PC-9 (cell line): ENCODE data around the gene CALM3. TPM values are rescaled to one million over a fixed set of nuclear protein-coding genes. Genes with fewer than 3 reads are reported as not detected.
A peak's percentile ranks its signal among the peaks of the same experiment; 100 is the strongest.

Source experiments
- BruUV-seq: library from RNA; stranded (reverse); fragments of 400-500 nt; replicated peaks from 2 replicates; lab custom pipeline; 2021; lab: Mats Ljungman, UMichigan
- CTCF ChIA-PET: fragments of 300-600 bp; sonication (Branson Sonifier 250); formaldehyde crosslinking; loops from one replicate; lab custom pipeline; 2022; ENCODE audit warnings: antibody characterized with exemption; lab: Charles Lee
- POLR2A ChIA-PET: fragments of 300-600 bp; sonication (Branson Sonifier 250); formaldehyde crosslinking; loops from one replicate; lab custom pipeline; 2022; ENCODE audit warnings: antibody characterized with exemption; ENCODE audit not compliant: unreplicated experiment; lab: Charles Lee
- DNase-seq, 2 experiments: peaks; one replicate each; pipeline versions ENCODE4 v3.0.0 to v3.0.0-alpha.2; 2015 to 2022; ENCODE audit warnings: mixed read lengths in 1 of 2
- H2AFZ ChIP-seq: fragments of 200-600 bp; sonication (generic); 2 replicates; pipeline ENCODE4 v1.8.1; 2017; ENCODE audit warnings: antibody characterized with exemption
- H3F3A ChIP-seq: fragments of 200-600 bp; sonication (generic); 2 replicates; pipeline ENCODE4 v1.8.1; 2017; ENCODE audit warnings: antibody characterized with exemption, mild to moderate bottlenecking, low read depth; ENCODE audit not compliant: insufficient read depth
- H3K27ac ChIP-seq: fragments of 200-600 bp; sonication (generic); 2 replicates; pipeline ENCODE4 v1.6.1; 2016; ENCODE audit warnings: mixed run types
- H3K27me3 ChIP-seq: fragments of 200-600 bp; sonication (generic); 2 replicates; pipeline ENCODE4 v1.6.1; 2016; ENCODE audit warnings: low read depth, mixed run types; ENCODE audit not compliant: insufficient read depth
- H3K36me3 ChIP-seq: fragments of 200-600 bp; sonication (generic); 2 replicates; pipeline ENCODE4 v1.6.1; 2016; ENCODE audit warnings: low read depth, mixed run types
- H3K4me1 ChIP-seq: fragments of 200-600 bp; sonication (generic); replicated peaks from 2 replicates; pipeline ENCODE4 v1.6.1; 2016; ENCODE audit warnings: mixed run types; ENCODE audit not compliant: insufficient read depth
- H3K4me2 ChIP-seq: fragments of 200-600 bp; sonication (generic); 2 replicates; pipeline ENCODE4 v1.6.1; 2017; ENCODE audit warnings: mixed run types
- H3K4me3 ChIP-seq: fragments of 200-600 bp; sonication (generic); 2 replicates; pipeline ENCODE4 v1.6.1; 2016; ENCODE audit warnings: mixed run types
- H3K79me2 ChIP-seq: fragments of 200-600 bp; sonication (generic); 2 replicates; pipeline ENCODE4 v1.6.1; 2017; ENCODE audit warnings: low read depth, mixed run types
- H3K9me2 ChIP-seq: fragments of 200-600 bp; sonication (generic); 2 replicates; pipeline ENCODE4 v1.8.1; 2017; ENCODE audit warnings: mild to moderate bottlenecking; ENCODE audit not compliant: insufficient read depth
- H3K9me3 ChIP-seq: fragments of 200-600 bp; sonication (generic); 2 replicates; pipeline ENCODE4 v1.8.1; 2016; ENCODE audit warnings: low read depth; ENCODE audit not compliant: insufficient read depth
- H4K20me1 ChIP-seq: fragments of 200-600 bp; sonication (generic); 2 replicates; pipeline ENCODE4 v1.8.1; 2017; ENCODE audit not compliant: insufficient read depth
- EZH2 ChIP-seq: fragments of 200-600 bp; sonication (generic); IDR thresholded peaks from 2 replicates; pipeline ENCODE4 v1.8.0; 2017; ENCODE audit warnings: antibody characterized with exemption, low read depth
- intact Hi-C: fragments of 100-400 bp; cut with micrococcal nuclease; formaldehyde crosslinking; loops from one replicate; pipeline ENCODE4 v1.10.0; 2022; ENCODE audit not compliant: unreplicated experiment
- total RNA-seq: library from RNA; stranded (reverse); gene quantifications from 2 replicates; pipeline ENCODE4 v1.2.3, GENCODE V29; 2021
- TF ChIP-seq, protein P1 (sequence below): fragments of 200-600 bp; sonication (generic); conservative IDR thresholded peaks from 2 replicates; pipeline ENCODE4 v1.6.1; 2017; ENCODE audit warnings: mixed run types, antibody characterized with exemption, mild to moderate bottlenecking, moderate library complexity

CALM3 gene
- total RNA-seq, 1 experiment from 2014 or later: 239 TPM

DNA sequence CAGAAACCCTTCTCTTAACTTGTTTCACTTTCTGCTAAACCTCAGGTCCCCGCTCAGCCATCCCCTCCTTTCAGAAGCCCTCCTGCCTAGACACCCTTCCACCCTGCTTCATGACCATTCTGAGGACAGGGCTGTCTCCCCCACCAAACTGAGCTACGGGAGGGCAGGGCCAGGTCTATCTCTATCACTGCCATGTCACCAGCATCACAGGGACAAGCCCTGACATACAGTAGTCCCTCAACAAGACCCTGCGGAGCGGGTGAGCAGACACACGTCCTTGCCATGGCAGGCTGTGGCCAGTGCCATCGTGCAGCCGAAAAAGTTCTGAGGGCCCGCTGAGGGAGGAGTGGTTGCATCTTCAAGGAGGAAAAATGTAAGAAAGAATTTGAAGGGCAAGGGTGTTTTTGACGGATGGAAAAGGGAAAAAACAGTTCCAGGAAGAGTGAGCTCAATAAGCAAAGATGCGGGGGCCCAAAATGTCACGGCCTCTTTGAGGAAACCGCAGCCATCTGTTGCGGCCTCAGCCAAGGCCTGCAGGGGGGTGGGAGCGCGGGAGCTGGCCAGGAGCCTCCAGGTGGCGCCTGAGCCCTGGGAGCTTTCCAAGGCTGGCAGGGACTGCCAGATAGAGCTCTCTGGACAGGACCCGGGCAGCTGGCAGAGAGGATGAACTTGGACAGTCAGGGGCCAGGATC lies 15.6 kb downstream of the CALM3 start:
- Histone ChIP-seq H3K9me3 (no peaks in the 10 kb centered on the region), H3K4me3 (no peak overlapping the region), H3K27me3 (no peaks in the 10 kb centered on the region), H4K20me1 (no peaks in the 10 kb centered on the region), H3K79me2 (no peaks in the 10 kb centered on the region), H3K4me1 (no peaks in the 10 kb centered on the region), H2AFZ (no peak overlapping the region), H3F3A (peaks cover 9% of the 10 kb centered on the region; the same call in 1 of the 2 replicates), H3K4me2 (no peak overlapping the region), H3K36me3 (no peaks in the 10 kb centered on the region), H3K9me2 (no peaks in the 10 kb centered on the region), H3K27ac (no peak overlapping the region)
- BruUV-seq: no TSS peak
- no peak for TF ChIP-seq EZH2
- TF ChIP-seq, protein P1, sequence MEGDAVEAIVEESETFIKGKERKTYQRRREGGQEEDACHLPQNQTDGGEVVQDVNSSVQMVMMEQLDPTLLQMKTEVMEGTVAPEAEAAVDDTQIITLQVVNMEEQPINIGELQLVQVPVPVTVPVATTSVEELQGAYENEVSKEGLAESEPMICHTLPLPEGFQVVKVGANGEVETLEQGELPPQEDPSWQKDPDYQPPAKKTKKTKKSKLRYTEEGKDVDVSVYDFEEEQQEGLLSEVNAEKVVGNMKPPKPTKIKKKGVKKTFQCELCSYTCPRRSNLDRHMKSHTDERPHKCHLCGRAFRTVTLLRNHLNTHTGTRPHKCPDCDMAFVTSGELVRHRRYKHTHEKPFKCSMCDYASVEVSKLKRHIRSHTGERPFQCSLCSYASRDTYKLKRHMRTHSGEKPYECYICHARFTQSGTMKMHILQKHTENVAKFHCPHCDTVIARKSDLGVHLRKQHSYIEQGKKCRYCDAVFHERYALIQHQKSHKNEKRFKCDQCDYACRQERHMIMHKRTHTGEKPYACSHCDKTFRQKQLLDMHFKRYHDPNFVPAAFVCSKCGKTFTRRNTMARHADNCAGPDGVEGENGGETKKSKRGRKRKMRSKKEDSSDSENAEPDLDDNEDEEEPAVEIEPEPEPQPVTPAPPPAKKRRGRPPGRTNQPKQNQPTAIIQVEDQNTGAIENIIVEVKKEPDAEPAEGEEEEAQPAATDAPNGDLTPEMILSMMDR: peak; percentile 69
- peak; percentile 45 to 66 for DNase-seq
- ChIA-PET POLR2A (no interaction called here), CTCF (interaction anchor here (0.6 to 1.5 kb wide), 7 partner anchors 11 to 270 kb away, joined by 3 to 19 read pairs (median 4); partner anchors contain the start of genes DACT3 and PPP5C)
- intact Hi-C loops: no loop called here

DNA sequence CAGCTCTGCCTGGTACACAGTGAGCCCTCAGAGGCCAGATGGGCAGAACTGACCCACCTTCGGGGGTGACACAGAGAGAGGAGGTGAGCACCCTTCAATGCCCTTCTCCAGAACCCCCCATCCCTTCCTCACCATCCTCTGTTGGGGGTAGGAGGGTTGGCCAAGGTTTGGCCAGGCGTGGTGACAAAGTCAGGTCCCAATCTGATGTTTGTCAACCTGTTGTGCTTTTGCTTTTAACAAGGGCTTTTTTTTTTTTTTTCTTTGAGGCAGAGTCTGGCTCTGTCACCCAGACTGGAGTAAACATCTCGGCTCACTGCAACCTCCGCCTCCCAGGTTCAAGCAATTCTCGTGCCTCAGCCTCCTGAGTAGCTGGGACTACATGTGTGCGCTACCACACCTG lies 16.5 kb downstream of the CALM3 start:
- Histone ChIP-seq H3K9me2 (no peaks in the 10 kb centered on the region), H3K4me2 (no peak overlapping the region), H3K36me3 (no peaks in the 10 kb centered on the region), H3K4me1 (no peaks in the 10 kb centered on the region), H3K9me3 (no peaks in the 10 kb centered on the region), H3K27ac (no peak overlapping the region), H2AFZ (no peak overlapping the region), H3F3A (peaks cover 5% of the 10 kb centered on the region; the same call in 1 of the 2 replicates), H3K27me3 (no peaks in the 10 kb centered on the region), H4K20me1 (no peaks in the 10 kb centered on the region), H3K79me2 (no peaks in the 10 kb centered on the region), H3K4me3 (no peak overlapping the region)
- no TSS peak for BruUV-seq
- ChIA-PET CTCF (interaction anchor here (0.6 to 1.5 kb wide), 5 partner anchors 28 to 731 kb away, joined by 3 to 19 read pairs (median 5); partner anchors contain the start of gene DACT3), POLR2A (no interaction called here)
- TF ChIP-seq, protein P1: no peak
- no peak for TF ChIP-seq EZH2
- DNase-seq: peak in 1 of 2 experiments; percentile 28
- intact Hi-C loops: no loop called here

DNA sequence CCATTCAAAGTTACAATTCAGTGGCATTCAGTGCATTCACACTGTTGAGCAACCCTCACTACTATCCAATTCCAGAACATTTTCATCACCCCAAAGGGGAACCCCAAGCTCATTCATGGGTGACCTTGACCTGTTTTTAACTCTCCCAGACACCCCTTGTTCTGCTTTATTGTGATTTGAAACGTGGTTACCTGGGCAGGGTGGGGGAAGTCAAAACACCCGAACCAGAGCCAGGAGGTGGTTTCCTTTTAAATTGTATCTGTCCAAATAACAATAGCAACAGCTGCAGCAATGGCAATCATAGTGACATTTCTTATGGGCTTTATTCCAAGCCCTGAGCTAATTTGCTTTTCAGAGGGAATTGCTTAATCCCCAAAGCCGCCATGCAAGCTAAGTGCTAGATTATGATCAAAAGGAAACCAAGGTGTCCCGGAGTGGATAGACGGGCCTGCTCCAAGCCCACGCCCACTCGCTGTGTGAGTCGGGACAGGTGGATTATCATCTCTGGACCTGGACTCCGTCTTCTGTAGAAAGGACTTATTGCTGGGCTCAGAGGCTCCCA lies 17.6 kb downstream of the CALM3 start:
- H3F3A ChIP-seq: peaks cover 5% of the 10 kb centered on the region; the same call in 1 of the 2 replicates
- H3K4me1 ChIP-seq: no peaks in the 10 kb centered on the region
- H3K4me2 ChIP-seq: no peak overlapping the region
- ChIA-PET CTCF (no interaction called here), POLR2A (no interaction called here)
- H3K4me3 ChIP-seq: no peak overlapping the region
- H3K36me3 ChIP-seq: no peaks in the 10 kb centered on the region
- TF ChIP-seq, protein P1: no peak
- no peak for TF ChIP-seq EZH2
- intact Hi-C loops: no loop called here
- H3K79me2 ChIP-seq: no peaks in the 10 kb centered on the region
- H3K9me2 ChIP-seq: no peaks in the 10 kb centered on the region
- BruUV-seq: no TSS peak
- no peak overlapping the region for H2AFZ ChIP-seq
- no peaks in the 10 kb centered on the region for H3K9me3 ChIP-seq
- no peak overlapping the region for H3K27ac ChIP-seq
- no peaks in the 10 kb centered on the region for H3K27me3 ChIP-seq
- H4K20me1 ChIP-seq: no peaks in the 10 kb centered on the region
- peak in 1 of 2 experiments; percentile 39 for DNase-seq
